HG02970 (cell line): ENCODE results near the gene ZNF598.

ENCODE experiments used
- ATAC-seq: cut with Tn5 transposase; IDR thresholded peaks from one replicate; pipeline ENCODE4 v1.9.1; 2021; ENCODE audit warnings: mild to moderate bottlenecking, moderate library complexity, moderate number of reproducible peaks; ENCODE audit not compliant: unreplicated experiment, low FRiP score

ZNF598 gene

DNA sequence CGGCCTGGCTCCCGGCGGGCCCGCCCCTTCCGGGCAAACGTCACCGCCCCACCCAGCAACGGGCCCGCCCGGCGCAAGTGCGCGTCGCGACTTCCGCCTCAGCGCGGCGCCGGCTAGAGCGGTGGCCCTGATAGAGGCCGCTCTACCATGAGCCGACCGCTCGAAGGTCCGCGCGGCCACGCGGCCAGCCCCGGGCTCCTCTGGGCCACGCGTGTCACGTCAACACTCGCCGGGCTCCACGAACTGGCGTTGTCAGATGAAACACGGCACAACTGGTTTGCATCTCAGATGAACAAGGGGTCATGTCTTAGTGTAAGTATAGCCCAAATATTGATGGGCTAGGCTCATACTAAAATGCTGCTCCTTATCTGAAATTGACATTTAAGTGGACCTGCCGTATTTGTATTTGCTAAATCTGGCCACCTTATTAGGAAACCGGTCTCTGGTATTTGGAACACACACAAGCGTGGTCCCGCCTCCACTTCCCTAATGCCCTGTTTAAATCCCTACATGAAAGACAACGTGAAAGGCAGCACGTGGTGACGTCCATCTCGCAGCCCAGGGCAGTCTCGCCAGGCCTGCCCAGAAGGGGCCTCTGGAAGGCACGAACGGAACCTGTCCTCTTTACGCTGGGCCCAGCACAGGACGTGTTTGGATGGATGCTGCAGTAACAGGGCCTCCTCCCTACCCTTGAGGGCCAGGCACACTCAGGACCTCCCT, at the start of gene ZNF598:
Gene ZNF598 (minus strand): TSS at position 31 of the 720 bp plus-strand sequence.
- peak; percentile 76 for ATAC-seq

DNA sequence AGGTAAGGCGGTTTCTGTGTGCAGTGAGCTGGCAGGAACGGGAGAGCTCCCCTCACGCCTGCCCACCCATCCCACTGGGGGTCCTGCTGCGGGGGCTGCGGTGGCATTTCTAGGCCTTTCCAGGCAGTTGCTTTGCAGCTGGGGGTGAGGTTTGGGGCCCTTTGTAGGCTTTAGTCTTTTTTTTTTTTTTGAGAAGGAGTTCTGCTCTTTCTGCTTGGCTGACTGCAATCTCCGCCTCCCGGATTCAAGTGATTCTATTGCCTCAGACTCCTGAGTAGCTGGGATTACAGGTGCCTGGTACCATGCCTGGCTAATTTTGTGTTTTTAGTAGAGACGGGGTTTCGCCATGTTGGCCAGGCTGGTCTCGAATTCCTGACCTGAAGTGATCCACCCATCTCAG, 49.3 kb upstream of the ZNF598 start:
- ATAC-seq: no peak

DNA sequence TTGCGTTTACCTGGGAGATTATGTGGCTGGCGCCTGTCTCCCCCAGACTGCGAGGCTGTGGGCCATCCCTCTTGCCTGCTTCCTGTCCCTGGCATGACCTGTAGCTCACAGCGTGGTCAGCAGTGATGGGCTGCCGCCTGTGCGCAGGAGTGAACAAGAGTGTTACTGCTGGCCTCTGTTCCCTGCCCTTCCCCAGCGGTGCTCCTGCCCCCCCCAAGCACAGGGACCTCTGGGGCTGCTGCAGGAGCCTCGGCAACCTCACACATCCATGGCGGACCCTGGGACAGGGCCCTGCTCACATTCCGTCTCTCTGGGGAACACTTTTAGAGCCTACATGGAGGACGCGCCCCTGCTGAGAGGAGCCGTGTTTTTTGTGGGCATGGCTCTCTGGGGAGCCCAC, 48.8 kb upstream of the ZNF598 start:
- no peak for ATAC-seq

DNA sequence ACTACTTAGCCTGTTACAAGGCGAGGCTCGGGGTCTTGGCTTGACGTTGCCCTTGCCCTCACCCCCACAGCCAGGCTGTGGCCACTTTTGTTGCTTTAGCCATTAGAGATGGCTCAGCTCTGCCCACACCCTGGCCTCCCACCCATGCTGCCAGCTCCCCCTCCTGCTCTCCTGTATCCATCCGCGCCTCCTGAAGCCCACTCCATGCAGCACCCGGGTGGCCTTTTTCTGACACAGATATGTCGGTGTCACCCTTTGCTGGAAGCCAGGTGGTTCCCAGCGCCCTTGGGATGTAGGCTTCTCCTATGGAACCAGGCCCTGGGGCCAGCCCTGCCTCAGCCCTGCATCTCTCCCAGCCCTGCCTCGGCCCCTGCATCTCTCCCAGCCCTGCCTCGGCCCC, 47.8 kb upstream of the ZNF598 start:
- ATAC-seq: no peak

DNA sequence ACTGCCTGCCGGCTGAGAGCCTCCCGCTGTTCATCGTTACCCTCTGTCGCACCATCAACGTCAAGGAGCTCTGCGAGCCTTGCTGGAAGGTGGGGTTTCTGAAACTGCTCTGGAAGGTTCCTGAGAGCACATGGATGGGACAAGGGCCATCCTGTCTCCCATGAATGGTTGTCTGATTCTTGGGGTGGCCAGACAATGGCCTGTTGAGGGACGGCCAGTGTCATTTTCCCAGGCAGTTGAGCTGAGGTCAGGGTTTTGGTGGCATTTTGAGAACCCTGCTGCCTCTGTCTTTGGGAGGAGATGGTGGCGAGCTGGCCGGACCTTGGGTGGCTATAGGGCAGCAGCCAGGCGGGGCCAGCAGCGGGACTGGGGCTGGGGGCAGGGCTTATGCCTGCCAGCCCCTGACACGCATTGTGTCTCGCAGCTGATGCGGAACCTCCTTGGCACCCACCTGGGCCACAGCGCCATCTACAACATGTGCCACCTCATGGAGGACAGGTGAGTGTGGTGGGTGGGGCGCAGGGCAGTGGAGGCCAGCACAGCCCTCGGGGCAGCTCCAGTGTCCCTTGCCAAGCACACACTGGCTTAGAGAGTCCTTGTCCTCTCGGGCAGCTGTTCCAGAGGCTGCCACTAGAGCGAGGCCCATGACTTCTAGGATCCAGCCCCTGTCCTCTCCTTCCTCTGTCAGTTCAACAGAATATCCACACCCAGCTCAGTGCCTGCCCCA, 47.2 kb upstream of the ZNF598 start:
- no peak for ATAC-seq

DNA sequence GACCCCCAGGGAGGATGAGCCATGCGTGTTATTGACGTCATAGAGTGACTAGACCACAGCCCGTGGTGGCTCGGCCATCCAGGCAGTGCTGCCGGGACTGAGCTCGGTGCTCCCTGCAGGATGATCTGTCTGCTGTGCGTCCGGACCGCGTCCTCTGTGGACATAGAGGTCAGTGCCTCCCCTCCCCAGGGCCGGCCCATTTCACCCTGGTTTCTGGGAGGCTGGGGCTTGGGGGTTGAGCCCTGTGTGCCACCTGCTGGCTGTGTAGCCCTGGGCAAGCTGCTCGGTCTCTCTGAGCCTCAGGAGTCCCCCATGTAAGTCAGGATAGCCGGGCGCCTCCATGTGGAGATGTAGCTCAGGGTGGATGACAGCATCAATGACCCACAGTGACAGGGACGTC, 46.5 kb upstream of the ZNF598 start:
- ATAC-seq: no peak

DNA sequence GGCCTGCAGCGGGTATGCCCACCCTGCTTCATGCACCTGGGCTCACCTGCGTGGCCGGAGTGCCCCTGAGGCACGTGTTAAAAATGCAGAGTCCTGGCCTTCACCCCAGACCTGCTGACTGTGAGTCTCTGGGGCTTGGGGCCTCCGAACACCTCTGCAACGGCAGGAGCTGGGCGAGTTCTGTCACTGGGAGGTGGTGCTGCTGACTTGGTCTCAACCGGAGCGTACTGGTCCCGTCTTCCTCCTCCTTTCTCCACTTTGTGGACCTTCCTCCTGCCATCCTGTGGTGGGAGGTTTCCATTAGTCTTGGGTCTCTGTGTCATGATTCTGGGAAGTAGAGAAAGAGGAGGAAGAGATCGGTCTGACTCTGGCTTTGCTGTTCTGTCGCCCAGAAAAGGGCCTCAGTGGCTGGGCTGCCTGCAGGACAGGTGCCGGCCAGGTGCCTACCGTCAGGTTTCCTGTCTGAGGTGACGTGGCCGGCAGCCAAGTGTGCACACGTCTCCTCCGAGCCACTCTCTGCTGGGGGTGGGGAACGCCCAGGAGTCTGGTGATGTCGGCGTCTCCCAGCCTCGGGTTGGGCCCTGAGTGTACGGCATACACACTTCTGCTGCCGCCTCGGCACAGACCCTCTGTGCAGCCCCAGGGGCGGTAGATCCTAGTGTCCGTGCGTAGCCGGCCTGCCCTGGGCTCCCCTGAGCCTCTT, 45.1 kb upstream of the ZNF598 start:
- no peak for ATAC-seq

DNA sequence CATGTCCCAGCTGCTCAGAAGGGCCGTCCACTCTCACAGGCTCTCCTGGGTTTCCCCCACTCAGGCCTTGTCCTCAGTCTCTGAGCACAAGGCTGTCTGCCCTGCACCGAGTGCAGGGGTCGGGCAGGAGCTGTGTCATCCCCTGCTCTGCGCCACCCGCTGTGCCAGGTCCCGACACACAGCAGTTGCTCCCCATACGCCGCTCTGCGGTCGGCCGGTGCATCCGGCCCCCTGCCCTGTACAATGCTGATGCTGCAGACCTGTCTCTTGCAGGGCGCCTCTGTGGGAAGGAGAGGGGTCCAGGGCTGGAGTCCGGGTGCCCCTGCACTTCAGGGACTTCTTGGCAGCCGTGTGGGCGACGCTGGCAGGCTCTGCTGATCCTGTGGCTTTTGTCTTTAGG, 44.3 kb upstream of the ZNF598 start:
- ATAC-seq: no peak

DNA sequence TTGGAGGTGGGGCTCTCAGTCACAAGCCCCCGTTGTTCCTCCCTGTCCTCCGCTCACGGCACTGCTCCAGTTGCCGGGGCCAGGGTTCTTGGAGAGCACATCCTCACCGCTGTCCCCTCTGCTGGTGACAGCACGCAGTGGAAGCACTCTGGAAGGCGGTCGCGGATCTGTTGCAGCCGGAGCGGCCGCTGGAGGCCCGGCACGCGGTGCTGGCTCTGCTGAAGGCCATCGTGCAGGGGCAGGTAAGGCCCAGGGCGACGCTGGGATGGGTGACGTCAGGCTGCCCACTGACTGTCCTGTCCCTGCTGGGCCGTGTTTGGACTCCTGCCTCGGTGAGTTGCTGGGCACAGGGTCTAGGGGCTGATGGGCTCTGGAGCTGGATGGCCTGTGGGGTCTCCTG, 43.6 kb upstream of the ZNF598 start:
- ATAC-seq: no peak

DNA sequence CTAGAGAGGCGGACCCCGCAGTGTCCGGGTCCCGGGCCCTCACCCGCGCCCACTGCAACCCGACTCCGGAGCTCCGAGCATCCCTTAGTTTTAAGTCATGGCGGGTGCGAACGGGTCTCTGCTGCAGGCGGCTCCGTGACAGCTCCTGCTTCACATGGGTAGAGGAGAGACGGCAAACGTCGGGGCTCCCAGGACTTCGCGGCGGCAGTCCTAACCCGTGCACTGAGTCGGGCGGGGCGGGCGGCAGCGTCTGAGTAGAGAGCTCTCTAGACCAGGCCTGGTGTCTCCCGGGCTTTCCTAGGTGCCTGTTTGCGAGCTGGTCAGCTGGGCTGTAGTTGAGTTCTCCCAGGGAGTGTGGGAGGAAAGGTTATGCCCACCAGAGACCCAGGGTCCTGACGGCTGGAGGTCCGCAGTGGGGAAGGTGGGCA, 38.5 kb upstream of the ZNF598 start:
- no peak for ATAC-seq

DNA sequence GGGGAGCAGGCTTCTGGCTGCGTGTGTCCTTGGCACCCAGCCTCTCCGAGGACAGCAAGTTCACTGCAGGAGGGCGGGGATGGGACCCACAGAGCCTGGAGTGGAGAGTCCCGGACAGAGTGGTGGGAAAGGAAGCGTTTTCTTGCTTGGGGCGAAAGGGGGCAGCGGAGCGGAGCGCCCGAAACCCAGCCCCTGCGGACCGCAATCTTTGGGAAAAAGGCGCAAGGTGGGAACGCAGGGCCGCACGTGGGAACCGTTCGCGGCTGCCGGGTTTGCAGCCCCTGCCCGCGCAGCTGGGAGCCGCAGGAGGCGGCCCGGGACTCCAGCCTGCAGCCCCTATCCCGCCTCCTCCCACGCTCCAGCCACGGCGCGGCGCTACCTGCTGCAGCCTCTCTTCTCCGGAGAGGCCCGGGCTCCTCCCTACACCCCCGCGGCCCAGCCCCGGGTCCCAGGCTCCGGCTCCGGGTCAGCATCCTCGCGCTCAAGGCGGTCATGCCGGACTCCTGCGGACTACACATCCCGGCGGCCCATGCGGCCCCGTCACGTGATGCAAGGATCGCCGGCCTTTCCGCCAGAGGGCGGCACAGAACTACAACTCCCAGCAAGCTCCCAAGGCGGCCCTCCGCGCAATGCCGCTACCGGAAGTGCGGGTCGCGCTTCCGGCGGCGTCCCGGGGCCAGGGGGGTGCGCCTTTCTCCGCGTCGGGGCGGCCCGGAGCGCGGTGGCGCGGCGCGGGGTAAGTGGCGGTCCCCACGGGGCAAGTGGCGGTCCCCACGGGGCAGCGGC, 37.9 kb upstream of the ZNF598 start, which contains the start of the genes NTHL1 and TSC2:
Gene NTHL1 (minus strand): TSS at position 505 of the 786 bp plus-strand sequence. CDS start 11 bp downstream, at position 494.
Gene TSC2 (plus strand): TSS at position 656 of the 786 bp plus-strand sequence. CDS start 631 bp downstream, outside the sequence.
- ATAC-seq: peak; percentile 93

DNA sequence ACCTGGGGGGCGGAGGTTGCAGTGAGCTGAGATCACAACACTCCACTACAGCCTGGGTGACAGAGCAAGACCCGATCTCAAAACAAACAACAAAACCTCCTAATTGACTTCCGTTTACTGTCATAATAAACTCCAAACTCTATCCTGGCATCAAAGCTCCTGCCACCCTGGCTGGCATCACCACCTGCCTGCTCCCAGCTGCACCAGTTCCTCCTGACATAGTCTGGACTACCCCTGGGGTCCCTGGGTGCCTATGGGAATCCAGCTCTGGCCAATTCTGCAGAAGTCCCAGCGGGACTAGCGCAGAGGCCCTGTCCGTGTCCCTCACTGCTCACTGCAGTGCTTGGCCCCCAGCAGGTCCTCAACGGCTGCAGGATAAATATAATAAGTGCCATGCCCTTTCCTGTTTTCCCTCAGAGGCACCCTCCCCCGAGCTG, 37.3 kb upstream of the ZNF598 start:
- no peak for ATAC-seq

DNA sequence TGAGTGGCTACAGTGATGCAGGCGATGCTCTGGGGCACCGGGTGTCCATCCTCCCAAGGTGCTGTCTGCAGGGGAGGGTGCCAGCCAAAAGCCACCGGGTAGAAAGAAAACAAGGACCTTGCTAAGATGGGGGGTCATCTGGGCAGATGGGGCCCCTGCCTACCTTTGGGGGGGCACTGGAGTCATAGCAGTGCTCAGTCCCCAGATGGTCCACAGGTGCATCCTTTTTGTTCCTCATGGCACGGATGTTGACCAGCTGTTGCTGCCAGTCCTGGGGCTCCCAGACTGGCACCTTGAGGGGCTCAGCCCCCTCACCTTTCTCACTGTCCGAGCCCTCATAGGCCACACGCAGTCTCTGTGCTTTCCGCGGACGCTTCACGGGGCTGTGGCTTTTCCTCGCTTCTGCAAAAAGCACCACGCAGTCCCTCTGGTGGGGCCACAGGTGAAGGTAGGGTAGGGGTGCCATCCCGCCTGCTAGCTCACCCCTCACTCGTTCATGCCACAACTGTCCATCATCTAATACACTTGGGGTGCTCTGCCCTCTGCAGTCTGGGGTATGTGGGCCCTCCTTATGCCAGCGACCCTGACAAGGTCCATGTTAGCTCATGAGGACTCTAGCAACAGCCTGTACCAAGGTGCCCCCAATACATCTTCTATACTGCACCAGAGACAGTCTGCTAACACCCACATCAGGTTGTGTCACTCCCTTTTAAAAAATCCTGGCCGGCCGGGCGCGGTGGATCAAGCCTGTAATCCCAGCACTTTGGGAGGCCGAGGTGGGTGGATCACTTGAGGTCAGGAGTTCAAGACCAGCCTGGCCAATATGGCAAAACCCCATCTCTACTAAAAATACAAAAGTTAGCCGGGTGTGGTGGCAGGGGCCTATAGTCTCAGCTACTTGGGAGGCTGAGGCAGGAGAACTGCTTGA, 36.6 kb upstream of the ZNF598 start:
- no peak for ATAC-seq

DNA sequence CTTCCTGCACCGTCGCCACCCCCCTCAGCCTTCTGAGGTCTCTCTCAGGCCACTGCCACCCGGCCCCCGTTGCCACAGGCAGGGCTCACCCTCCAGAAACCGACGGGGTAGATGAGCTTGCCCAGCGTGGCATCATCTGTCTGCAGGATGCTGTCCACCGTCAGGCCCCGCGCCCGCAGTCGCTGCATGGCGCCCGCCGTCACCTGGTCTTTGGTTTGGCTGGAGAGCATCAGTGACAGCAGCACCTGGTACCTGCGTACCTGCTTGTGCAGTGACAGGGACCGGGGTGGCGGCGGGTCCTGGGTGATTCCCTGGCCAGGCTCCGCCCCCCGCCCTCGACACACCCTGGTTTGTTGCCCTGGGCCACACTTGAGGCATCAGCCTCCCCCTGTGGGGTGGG, 34.9 kb upstream of the ZNF598 start:
- ATAC-seq: no peak

DNA sequence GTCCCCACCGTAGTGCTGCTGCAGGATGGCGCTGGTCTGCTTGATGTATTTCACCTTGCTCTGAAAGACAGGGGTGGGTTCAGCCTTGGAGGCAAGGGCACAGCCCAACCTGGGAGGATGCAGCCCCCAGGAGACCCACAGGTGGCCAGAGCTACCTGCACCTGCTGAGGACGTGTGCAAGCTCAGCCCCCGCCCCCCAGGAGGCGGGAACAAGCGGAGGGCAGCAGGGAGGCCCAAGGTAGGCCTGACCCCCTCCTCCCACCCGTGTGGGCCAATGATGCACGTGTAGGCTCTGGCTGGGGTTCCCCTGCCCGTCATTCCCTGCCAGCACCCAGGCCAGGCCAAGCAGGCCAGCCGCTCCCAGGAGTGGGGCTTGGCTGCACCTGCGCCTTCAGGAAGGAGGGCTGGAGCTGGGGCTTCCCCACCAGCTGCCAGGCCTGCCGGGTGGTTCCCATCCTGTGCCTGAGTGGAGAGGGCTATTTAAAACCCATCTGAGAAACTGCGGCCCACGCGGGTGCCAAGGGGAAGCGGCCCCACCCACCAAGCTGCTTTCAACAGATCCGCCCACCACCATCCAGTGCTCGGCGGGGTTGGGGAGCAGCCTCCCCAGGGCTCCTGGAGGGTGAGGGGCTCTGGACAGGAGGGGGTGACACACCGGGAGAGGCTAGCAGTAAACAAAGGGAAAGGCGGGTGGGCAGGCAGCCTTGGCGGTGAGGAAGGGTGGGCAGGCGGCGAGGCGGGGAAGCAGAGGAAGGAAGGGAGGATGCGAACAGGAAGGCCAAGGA, 34.2 kb upstream of the ZNF598 start:
- ATAC-seq: no peak

DNA sequence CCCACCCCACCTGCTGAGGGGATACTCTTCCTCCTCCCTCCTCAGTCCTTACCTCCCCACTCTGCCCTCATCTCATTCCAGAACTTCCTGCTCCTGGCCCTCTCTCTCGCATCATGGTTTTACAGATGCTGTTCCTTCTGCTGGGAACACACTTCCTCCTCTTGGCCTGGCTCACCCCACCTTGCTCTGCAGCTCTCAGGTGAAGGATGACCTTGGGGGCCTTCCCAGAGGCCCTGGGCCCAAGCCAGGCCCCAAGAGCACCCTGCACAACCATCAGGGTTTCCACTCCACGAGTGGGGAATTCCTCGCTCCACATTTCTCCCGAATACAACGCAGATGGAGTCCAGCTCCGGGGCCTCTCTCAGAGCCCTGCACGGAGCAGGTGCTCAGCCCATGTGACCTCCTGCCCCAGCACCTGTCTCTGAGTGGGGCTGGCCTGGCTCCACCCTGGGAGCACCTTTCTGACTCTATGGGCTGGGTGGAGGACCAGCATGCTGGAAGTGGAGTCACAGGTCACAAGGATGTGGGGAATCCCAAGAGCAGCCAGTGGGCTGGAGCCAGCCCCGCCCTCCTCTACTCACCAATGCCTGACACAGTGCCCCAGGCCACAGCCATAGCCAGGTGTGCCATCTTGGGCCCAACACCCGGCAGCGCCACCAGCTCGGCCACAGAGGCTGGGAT, 33.5 kb upstream of the ZNF598 start:
- no peak for ATAC-seq

DNA sequence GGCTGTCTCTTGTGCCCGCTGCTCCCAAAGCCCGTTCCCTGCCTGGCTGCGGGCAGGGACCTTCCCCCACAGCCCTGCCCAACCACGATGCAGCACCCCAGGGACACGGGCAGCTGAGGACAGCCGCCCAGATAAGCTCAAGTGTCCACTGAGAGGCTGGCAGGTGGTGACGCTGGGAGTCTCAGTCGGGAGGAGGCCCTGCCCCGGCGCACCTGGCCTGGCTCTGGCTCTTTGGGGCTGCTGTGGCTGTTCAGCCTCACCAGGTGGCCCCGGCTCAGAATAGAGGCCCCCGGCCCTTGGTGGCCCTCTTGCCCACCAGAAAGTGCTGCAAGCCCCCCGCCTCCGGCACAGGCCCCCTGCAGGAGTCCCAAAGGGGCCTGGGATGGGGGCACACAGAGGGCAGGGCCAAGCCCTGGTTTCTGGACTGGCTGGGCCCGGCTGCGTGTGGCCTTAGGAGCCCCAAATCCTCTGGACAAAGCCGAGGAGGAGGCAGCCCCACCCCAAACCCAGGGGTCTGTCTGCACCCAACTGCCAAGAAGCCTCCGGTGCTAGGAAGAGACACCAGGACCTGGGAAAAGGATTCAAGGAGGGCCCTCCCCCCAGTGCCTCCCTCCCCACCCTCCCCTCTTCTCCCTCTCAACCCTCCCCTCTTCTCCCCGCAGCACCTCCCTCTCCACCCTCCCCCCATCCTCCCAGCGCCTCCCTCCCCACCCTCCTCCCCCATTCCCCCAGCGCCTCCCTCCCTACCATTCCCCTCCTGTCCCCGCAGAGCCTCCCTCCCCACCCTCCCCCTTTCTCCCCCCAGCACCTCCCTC, 32.8 kb upstream of the ZNF598 start:
- no peak for ATAC-seq
